Suprapubic skin (tissue), 4 donors: ENCODE data around the gene NDUFV3. TPM values are rescaled to one million over a fixed set of nuclear protein-coding genes. Genes with fewer than 3 reads are reported as not detected.
"Not testable (repeated sequence)": the region's sequence is repeated elsewhere in the genome, so short reads cannot be mapped to it uniquely, and the experiment has no call there.

ENCODE experiments used
- DNase-seq, 2 donors: peaks; one replicate each; pipeline ENCODE4 v3.0.0-alpha.2; 2019; ENCODE audit warnings: low spot score in 2 of 2
- H3K27ac ChIP-seq: fragments of 200-600 bp; sonication (generic); one replicate; pipeline ENCODE4 v1.5.1; 2019
- H3K27me3 ChIP-seq: fragments of 200-600 bp; sonication (generic); one replicate; pipeline ENCODE4 v1.5.1; 2019
- H3K36me3 ChIP-seq: fragments of 200-600 bp; sonication (generic); one replicate; pipeline ENCODE4 v1.5.1; 2019
- H3K4me1 ChIP-seq: fragments of 200-600 bp; sonication (generic); one replicate; pipeline ENCODE4 v1.5.1; 2019
- H3K4me3 ChIP-seq: fragments of 200-600 bp; sonication (generic); one replicate; pipeline ENCODE4 v1.5.1; 2019; ENCODE audit warnings: mild to moderate bottlenecking
- H3K9me3 ChIP-seq: fragments of 200-600 bp; sonication (generic); one replicate; pipeline ENCODE4 v1.5.1; 2019
- CTCF ChIP-seq, 2 donors: fragments of 200-600 bp in 1 of 2; fragments of 450-650 bp in 1 of 2; sonication (generic) in 1 of 2; IDR thresholded peaks; one replicate each; pipeline ENCODE4 v1.5.1; 2016 to 2019; ENCODE audit warnings: antibody characterized with exemption in 2 of 2, mild to moderate bottlenecking in 1 of 2, moderate library complexity in 1 of 2
- EP300 ChIP-seq: sonication (generic); formaldehyde crosslinking; IDR thresholded peaks from one replicate; pipeline ENCODE4 v1.6.1; 2017; ENCODE audit warnings: antibody characterized with exemption
- POLR2A ChIP-seq, 2 donors: fragments of 450-650 bp; IDR thresholded peaks; one replicate each; pipeline ENCODE4 v1.6.1; 2017; ENCODE audit warnings: antibody characterized with exemption in 2 of 2, mild to moderate bottlenecking in 2 of 2, moderate library complexity in 2 of 2
- POLR2AphosphoS5 ChIP-seq, 3 donors: sonication (generic); formaldehyde crosslinking; IDR thresholded peaks; one replicate each; pipeline ENCODE4 v1.6.1; 2017; ENCODE audit warnings: antibody characterized with exemption in 3 of 3
- WGBS: methylation state at CpG from one replicate; pipeline ENCODE4 v1.1.5; 2018; 5-methylcytosine and 5-hydroxymethylcytosine counted together
- total RNA-seq, 4 donors: library from RNA; depleted of rRNA; stranded (reverse); fragments of >200 nt; gene quantifications; one replicate each; pipeline ENCODE4 v1.1.0, GENCODE V29; 2016

NDUFV3 gene
- total RNA-seq, 4 donors from 2014 or later = 44.1 to 69.3 (median 60.0) TPM

- no peak for DNase-seq
- TF ChIP-seq POLR2A (IDR thresholded peaks at IDR 0.05) (no peak), EP300 (no peak), POLR2AphosphoS5 (IDR thresholded peaks at IDR 0.05) (no peak), CTCF (IDR thresholded peaks at IDR 0.05) (no peak)
- Histone ChIP-seq H3K4me3 (no peak overlapping the region), H3K9me3 (no peaks in the 10 kb centered on the region), H3K4me1 (no peaks in the 10 kb centered on the region), H3K27me3 (no peaks in the 10 kb centered on the region), H3K27ac (no peak overlapping the region), H3K36me3 (peaks cover 86% of the 10 kb centered on the region)
- WGBS = 91% methylated on average over 8 of the region's 8 CpGs
These were observed 12.1 kb downstream of the NDUFV3 start for GRCh38 chr21:42905195-42905594.

- DNase-seq = no peak
- Histone ChIP-seq H3K4me3 (no peak overlapping the region), H3K9me3 (no peaks in the 10 kb centered on the region), H3K27me3 (no peaks in the 10 kb centered on the region), H3K27ac (no peak overlapping the region), H3K36me3 (peaks cover 94% of the 10 kb centered on the region), H3K4me1 (no peaks in the 10 kb centered on the region)
- TF ChIP-seq POLR2A (IDR thresholded peaks at IDR 0.05) (no peak), POLR2AphosphoS5 (IDR thresholded peaks at IDR 0.05) (no peak), EP300 (no peak), CTCF (IDR thresholded peaks at IDR 0.05) (no peak)
- 94% methylated on average over 16 of the region's 16 CpGs for WGBS
These were observed 13.1 kb downstream of the NDUFV3 start for GRCh38 chr21:42906233-42906632.

- 90% methylated on average over 9 of the region's 9 CpGs for WGBS
- H3K36me3 ChIP-seq = peaks cover 90% of the 10 kb centered on the region
- not testable (repeated sequence) for DNase-seq, H3K27me3 ChIP-seq, H3K4me3 ChIP-seq, H3K9me3 ChIP-seq, H3K4me1 ChIP-seq, H3K27ac ChIP-seq
These were observed 15.4 kb downstream of the NDUFV3 start for GRCh38 chr21:42908484-42908883.

GRCh38 chr21:42911920-42912319 lies 18.8 kb downstream of the NDUFV3 start:
- H3K4me1 ChIP-seq, H3K27ac ChIP-seq, DNase-seq, H3K9me3 ChIP-seq, H3K27me3 ChIP-seq, H3K4me3 ChIP-seq: not testable (repeated sequence)
- peaks cover 56% of the 10 kb centered on the region for H3K36me3 ChIP-seq
- WGBS = 86% methylated on average over 6 of the region's 6 CpGs

- Histone ChIP-seq H3K27me3 (no peaks in the 10 kb centered on the region), H3K4me1 (no peaks in the 10 kb centered on the region), H3K36me3 (peaks cover 41% of the 10 kb centered on the region), H3K27ac (no peak overlapping the region), H3K9me3 (no peaks in the 10 kb centered on the region), H3K4me3 (no peak overlapping the region)
- TF ChIP-seq EP300 (no peak), CTCF (IDR thresholded peaks at IDR 0.05) (no peak), POLR2A (IDR thresholded peaks at IDR 0.05) (no peak), POLR2AphosphoS5 (IDR thresholded peaks at IDR 0.05) (no peak)
- 67% methylated on average over 6 of the region's 7 CpGs for WGBS
- DNase-seq = no peak
These were observed 20.4 kb downstream of the NDUFV3 start for GRCh38 chr21:42913476-42913875.

GRCh38 chr21:42918291-42918690 lies 25.2 kb downstream of the NDUFV3 start:
- H3K4me3 ChIP-seq = no peak overlapping the region
- H3K27me3 ChIP-seq = no peaks in the 10 kb centered on the region
- H3K36me3 ChIP-seq = no peaks in the 10 kb centered on the region
- TF ChIP-seq EP300 = no peak
- TF ChIP-seq CTCF (IDR thresholded peaks at IDR 0.05) = no peak
- TF ChIP-seq POLR2A (IDR thresholded peaks at IDR 0.05) = no peak
- no peak for TF ChIP-seq POLR2AphosphoS5 (IDR thresholded peaks at IDR 0.05)
- no peaks in the 10 kb centered on the region for H3K4me1 ChIP-seq
- H3K9me3 ChIP-seq = no peaks in the 10 kb centered on the region
- no peak overlapping the region for H3K27ac ChIP-seq
- 94% methylated on average over 6 of the region's 6 CpGs for WGBS
- no peak for DNase-seq
